K562 (cell line): ENCODE results near the gene ACSL6. TPM values are rescaled to one million over a fixed set of nuclear protein-coding genes. Genes with fewer than 3 reads are reported as not detected.

ENCODE experiments used
- AFF4 ChIP-seq: sonication (generic); formaldehyde crosslinking; IDR thresholded peaks from 2 replicates; pipeline ENCODE4 v1.8.0; 2023; ENCODE audit warnings: mild to moderate bottlenecking, missing genetic modification reagents
- BRD9 ChIP-seq: fragments of 450-650 bp; IDR thresholded peaks from 2 replicates; pipeline ENCODE4 v1.6.1; 2018; ENCODE audit warnings: low read depth; ENCODE audit not compliant: partially characterized antibody
- GABPB2 ChIP-seq: fragments of 250-450 bp; sonication (Bioruptor Pico); conservative IDR thresholded peaks from 2 replicates; pipeline ENCODE4 v1.5.1; 2021; ENCODE audit warnings: mild to moderate bottlenecking
- SMARCC2 ChIP-seq: fragments of 450-650 bp; IDR thresholded peaks from 2 replicates; pipeline ENCODE4 v1.6.1; 2017; ENCODE audit warnings: antibody characterized with exemption, moderate library complexity, mild to moderate bottlenecking, low read depth
- ZBTB7A ChIP-seq: IDR thresholded peaks from 2 replicates; pipeline ENCODE4 v1.6.1; 2011; ENCODE audit warnings: low read depth, mild to moderate bottlenecking, low read length, moderate library complexity, borderline replicate concordance; ENCODE audit not compliant: control insufficient read depth
- ZNF239 ChIP-seq: fragments of 250-450 bp; sonication (Bioruptor Pico); IDR thresholded peaks from 2 replicates; pipeline ENCODE4 v1.4.0; 2020; ENCODE audit warnings: mild to moderate bottlenecking
- polyA plus RNA-seq, 8 experiments: library from polyadenylated mRNA; depleted of rRNA in 4 of 8; stranded (reverse) in 5 of 8; unstranded in 3 of 8; fragments of >200 nt; fragmentation: Nextera tagmentation in 2 of 8; fragmentation: Illumina TruSeq in 1 of 8; extraction: Ambion mirVana in 2 of 8; extraction: Trizol in 1 of 8; gene quantifications; 2 replicates each; pipeline versions ENCODE4 v1.2.1 to v1.2.3, GENCODE V29; 2011 to 2014; ENCODE audit warnings: inconsistent platforms in 1 of 8, missing spikeins in 1 of 8
- total RNA-seq, 7 experiments: library from RNA; depleted of rRNA in 6 of 7; stranded (reverse); fragments of >200 nt in 6 of 7; fragmentation: Illumina TruSeq in 2 of 7; extraction: Trizol in 2 of 7; gene quantifications; 2 replicates each; pipeline versions ENCODE4 v1.2.1 to v1.2.3, GENCODE V29; 2011 to 2021; ENCODE audit warnings: low replicate concordance in 1 of 7
- TF ChIP-seq, protein P1 (sequence below): fragments of 200-600 bp; sonication (generic); IDR thresholded peaks from one replicate; pipeline ENCODE4 v1.6.1; 2012; ENCODE audit warnings: mild to moderate bottlenecking, low read depth, low read length, inconsistent platforms

ACSL6 gene
- total and polyA plus RNA-seq, 9 of the 15 experiments (the other 6 are each of a cell fraction or from before 2014, with no cell fraction given), result 0.50 to 1.5 (median 0.69) TPM

DNA sequence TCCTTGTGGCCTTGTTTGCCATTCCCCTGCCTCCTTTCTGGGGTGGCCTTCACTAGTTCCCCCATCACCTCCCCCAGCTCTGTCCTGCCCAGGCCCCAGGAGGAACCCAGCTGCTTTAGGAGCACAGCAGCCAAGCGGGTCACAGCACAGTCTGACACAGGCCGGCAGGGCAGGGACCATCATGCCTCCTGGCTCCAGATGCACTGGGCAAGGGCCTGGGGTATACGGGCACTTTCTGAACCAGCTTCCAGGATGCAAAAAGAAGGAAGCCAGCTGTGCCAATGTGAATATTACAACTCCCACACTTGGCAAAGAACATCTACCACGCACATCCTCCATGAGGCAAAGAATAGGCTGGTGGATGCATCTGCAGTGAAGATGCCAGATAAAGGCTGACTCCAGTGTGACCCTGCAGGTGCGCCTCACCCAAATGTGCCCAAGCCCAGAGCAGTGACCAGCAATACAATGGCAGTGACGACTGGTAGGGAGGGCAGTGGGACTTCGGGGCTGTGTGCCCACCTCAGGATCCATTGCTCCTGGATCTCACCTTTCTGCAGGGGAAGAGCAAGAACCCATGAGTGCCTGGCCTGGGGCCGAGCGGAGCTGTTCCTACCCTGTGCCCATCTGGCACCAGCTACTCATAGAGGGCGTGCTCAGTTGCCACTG lies 42.7 kb upstream of the ACSL6 start (continued):
- TF ChIP-seq, protein P1, sequence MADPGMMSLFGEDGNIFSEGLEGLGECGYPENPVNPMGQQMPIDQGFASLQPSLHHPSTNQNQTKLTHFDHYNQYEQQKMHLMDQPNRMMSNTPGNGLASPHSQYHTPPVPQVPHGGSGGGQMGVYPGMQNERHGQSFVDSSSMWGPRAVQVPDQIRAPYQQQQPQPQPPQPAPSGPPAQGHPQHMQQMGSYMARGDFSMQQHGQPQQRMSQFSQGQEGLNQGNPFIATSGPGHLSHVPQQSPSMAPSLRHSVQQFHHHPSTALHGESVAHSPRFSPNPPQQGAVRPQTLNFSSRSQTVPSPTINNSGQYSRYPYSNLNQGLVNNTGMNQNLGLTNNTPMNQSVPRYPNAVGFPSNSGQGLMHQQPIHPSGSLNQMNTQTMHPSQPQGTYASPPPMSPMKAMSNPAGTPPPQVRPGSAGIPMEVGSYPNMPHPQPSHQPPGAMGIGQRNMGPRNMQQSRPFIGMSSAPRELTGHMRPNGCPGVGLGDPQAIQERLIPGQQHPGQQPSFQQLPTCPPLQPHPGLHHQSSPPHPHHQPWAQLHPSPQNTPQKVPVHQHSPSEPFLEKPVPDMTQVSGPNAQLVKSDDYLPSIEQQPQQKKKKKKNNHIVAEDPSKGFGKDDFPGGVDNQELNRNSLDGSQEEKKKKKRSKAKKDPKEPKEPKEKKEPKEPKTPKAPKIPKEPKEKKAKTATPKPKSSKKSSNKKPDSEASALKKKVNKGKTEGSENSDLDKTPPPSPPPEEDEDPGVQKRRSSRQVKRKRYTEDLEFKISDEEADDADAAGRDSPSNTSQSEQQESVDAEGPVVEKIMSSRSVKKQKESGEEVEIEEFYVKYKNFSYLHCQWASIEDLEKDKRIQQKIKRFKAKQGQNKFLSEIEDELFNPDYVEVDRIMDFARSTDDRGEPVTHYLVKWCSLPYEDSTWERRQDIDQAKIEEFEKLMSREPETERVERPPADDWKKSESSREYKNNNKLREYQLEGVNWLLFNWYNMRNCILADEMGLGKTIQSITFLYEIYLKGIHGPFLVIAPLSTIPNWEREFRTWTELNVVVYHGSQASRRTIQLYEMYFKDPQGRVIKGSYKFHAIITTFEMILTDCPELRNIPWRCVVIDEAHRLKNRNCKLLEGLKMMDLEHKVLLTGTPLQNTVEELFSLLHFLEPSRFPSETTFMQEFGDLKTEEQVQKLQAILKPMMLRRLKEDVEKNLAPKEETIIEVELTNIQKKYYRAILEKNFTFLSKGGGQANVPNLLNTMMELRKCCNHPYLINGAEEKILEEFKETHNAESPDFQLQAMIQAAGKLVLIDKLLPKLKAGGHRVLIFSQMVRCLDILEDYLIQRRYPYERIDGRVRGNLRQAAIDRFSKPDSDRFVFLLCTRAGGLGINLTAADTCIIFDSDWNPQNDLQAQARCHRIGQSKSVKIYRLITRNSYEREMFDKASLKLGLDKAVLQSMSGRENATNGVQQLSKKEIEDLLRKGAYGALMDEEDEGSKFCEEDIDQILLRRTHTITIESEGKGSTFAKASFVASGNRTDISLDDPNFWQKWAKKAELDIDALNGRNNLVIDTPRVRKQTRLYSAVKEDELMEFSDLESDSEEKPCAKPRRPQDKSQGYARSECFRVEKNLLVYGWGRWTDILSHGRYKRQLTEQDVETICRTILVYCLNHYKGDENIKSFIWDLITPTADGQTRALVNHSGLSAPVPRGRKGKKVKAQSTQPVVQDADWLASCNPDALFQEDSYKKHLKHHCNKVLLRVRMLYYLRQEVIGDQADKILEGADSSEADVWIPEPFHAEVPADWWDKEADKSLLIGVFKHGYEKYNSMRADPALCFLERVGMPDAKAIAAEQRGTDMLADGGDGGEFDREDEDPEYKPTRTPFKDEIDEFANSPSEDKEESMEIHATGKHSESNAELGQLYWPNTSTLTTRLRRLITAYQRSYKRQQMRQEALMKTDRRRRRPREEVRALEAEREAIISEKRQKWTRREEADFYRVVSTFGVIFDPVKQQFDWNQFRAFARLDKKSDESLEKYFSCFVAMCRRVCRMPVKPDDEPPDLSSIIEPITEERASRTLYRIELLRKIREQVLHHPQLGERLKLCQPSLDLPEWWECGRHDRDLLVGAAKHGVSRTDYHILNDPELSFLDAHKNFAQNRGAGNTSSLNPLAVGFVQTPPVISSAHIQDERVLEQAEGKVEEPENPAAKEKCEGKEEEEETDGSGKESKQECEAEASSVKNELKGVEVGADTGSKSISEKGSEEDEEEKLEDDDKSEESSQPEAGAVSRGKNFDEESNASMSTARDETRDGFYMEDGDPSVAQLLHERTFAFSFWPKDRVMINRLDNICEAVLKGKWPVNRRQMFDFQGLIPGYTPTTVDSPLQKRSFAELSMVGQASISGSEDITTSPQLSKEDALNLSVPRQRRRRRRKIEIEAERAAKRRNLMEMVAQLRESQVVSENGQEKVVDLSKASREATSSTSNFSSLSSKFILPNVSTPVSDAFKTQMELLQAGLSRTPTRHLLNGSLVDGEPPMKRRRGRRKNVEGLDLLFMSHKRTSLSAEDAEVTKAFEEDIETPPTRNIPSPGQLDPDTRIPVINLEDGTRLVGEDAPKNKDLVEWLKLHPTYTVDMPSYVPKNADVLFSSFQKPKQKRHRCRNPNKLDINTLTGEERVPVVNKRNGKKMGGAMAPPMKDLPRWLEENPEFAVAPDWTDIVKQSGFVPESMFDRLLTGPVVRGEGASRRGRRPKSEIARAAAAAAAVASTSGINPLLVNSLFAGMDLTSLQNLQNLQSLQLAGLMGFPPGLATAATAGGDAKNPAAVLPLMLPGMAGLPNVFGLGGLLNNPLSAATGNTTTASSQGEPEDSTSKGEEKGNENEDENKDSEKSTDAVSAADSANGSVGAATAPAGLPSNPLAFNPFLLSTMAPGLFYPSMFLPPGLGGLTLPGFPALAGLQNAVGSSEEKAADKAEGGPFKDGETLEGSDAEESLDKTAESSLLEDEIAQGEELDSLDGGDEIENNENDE, result no peak
- TF ChIP-seq SMARCC2 (no peak), GABPB2 (CRISPR knock-in tag) (no peak), AFF4 (CRISPR knock-in tag) (no peak), ZNF239 (no peak), BRD9 (no peak), ZBTB7A (no peak)
